COLO668 (cell line): ENCODE results near the gene CDC37L1.
"Not testable (repeated sequence)": the region's sequence is repeated elsewhere in the genome, so short reads cannot be mapped to it uniquely, and the experiment has no call there.

Experiments used
- DNase-seq: peaks from one replicate; lab custom pipeline; 2025; ENCODE audit not compliant: unreplicated experiment; lab: John Stamatoyannopoulos, UW

The CDC37L1 gene

DNA sequence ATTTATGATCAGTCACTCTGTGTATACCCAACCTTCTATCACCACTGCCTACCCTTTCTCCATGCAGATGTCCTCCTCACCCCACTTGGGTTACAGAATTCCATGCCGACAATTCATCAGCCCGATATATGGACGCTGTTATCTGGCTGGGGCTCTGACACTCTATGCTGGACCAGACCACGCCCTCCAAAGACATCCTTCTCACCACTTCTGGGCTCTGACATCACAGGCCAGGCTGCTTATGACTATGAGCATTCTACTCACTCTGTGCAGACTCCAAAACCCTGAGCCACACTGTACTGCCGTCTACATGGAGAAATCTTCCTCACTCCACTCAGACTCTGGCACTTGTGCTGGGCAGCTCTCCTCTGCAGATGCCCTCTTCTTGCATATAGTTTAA lies 69.2 kb downstream of the CDC37L1 start:
- DNase-seq, result no peak

DNA sequence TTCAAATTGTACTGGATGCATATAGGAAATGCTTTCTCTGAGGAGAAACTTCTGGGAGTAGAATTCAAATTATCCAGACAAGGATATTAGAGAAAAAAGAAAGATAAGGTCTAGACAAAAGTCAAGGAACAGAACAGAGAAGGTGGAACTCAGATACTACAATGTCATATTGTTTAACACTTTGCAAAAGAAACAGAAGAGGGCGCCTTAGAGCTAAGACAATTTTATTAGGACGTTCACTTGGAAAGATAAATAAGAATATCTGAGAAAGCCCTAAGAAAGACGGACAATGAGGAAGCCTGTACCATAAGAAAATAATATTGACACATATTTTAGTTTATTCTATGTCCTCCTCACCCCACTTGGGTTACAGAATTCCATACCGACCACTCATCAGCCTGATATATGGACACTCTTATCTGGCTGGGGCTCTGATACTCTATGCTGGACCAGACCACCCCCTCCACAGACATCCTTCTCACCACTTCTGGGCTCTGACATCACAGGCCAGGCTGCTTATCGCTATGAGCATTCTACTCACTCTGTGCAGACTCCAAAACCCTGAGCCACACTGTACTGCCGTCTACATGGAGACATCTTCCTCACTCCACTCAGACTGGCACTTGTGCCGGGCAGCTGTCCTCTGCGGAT lies 70.8 kb downstream of the CDC37L1 start:
- DNase-seq, result no peak

DNA sequence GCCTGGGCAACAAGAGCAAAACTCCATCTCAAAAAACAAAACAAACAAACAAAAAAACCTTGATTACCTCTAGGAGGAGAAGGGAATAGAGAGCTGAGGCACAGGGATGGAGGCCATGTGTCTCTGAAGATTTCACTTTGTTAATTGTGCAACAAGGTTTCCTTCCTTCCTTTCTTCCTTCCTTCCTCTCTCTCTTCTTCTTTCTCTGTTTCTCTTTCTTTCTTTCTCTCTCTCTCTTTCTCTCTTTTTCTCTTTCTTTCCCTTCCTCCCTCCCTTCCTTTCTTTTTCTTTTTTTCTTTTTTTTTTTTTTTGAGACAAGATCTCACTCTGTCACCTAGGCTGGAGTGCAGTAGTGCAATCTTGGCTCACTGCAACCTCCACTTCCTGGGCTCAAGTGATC lies 75.2 kb downstream of the CDC37L1 start:
- not testable (repeated sequence) for DNase-seq

DNA sequence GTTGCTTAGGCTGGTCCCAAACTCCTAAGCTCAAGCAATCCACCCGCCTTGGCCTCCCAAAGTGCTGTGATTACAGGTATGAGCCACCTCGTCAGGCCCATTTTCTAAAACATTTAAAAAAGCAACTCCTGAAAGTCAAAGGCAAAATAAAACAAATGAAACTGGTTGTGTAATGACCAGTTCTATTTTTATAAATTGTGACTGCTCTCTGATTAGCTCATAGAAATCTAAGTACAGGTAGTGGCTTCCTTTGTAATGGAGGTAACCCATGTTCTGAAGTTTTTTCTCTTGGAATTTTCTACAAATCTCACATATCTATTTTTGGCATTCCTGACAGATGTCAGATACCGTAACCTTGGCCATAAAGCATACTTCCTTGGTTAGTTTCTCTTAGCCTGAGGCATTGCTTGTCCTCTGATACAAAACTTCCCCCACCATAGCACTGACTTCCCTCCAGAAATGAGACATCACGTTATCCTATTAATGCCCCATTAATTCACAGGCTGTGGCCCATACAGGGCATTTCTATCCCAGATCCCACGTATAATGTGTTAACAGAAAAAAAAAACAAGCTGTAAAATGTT lies 75.7 kb downstream of the CDC37L1 start:
- no peak for DNase-seq

DNA sequence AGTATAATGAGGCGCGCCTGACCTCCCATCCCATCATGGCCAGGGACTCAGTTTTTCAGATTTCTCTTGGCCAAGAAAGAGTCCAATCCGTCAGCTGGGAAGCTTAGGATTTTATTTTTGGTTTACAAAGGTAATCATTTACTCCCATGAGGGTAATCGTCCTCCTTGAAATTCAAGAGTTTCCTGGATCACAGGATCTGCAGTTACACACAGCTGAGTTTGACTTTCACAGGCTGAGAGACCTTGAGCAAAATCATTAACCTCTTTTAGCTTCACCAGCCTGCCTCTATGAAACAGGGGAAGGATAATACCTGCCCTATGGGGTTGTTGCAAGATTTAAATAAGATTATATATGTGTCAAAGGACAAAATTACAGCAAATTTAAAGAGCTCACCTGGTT lies 77.1 kb downstream of the CDC37L1 start:
- no peak for DNase-seq
